Dedifferentiated amniotic fluid mesenchymal stem cell (primary cell): ENCODE results near the gene UGGT2.
"Not testable (repeated sequence)": the region's sequence is repeated elsewhere in the genome, so short reads cannot be mapped to it uniquely, and the experiment has no call there.

Source experiments
- DNase-seq: peaks from one replicate; pipeline ENCODE4 v3.0.0-alpha.2; 2016; ENCODE audit errors: extremely low spot score

UGGT2 gene

DNA sequence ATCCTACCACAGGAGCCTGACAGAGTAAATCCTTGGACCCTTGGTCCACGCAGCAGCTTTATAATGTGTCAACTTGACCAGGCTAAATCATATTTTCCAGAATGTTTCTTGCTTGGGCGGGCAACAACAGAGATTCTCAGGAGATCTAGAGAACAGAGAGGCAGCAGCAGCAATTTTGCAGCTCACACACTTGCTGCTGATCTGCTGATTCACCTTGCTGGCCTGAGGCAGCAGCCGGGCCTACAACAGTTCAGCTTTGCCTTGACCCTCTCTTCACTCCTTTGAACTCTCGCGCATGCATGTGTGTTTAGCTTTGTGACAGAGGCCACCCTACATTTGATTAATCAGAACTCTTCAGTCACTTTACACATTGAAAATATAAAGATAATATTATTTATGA, 159.3 kb downstream of the UGGT2 start:
- no peak for DNase-seq

GRCh38 chr13:95882121-95882520, 171.1 kb downstream of the UGGT2 start:
- no peak for DNase-seq

DNA sequence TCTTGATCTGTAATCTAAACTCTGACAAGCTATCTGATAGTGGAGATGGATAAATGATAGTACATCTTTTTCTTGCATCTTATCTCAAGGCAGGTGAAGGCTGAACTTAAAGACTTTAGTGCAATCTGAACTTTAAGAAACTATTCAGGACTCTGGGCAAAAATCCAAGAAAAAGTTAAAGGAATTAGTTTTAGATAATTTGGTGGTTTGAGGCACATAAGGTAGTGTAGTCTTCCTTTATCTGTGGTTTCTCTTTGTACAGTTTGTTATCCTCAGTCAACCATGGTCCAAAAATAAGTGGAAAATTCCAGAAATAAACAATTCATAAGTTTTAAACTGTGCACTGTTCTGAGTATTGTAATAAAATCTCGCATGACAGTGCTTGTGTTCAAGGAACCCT, 172.9 kb downstream of the UGGT2 start:
- no peak for DNase-seq

GRCh38 chr13:95874286-95874685, 178.9 kb downstream of the UGGT2 start:
- DNase-seq = no peak

GRCh38 chr13:95870421-95870820, 182.8 kb downstream of the UGGT2 start:
- DNase-seq = no peak

GRCh38 chr13:95865080-95865615, 188.1 kb downstream of the UGGT2 start:
- DNase-seq = no peak

DNA sequence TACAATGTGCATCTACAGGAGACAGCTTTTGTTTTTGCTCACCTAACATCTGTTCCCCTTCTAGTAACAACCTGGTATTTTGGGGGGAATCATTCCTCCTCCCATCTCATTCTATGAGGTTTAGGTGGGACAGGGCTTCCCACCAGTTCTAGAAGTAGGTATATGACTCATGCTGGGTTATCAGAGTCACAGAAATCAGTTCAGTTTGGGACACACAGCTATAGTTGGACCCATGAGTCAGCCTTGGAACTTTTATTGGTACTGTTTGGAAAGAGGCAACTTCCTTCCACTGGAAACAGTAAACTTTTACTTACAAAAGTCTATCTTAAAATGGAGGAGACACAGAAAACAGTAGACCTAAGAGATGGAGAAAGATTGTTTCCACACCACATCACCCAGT, 190.8 kb downstream of the UGGT2 start:
- no peak for DNase-seq

- DNase-seq = no peak
These were observed 191.9 kb downstream of the UGGT2 start for GRCh38 chr13:95861296-95861695.

DNA sequence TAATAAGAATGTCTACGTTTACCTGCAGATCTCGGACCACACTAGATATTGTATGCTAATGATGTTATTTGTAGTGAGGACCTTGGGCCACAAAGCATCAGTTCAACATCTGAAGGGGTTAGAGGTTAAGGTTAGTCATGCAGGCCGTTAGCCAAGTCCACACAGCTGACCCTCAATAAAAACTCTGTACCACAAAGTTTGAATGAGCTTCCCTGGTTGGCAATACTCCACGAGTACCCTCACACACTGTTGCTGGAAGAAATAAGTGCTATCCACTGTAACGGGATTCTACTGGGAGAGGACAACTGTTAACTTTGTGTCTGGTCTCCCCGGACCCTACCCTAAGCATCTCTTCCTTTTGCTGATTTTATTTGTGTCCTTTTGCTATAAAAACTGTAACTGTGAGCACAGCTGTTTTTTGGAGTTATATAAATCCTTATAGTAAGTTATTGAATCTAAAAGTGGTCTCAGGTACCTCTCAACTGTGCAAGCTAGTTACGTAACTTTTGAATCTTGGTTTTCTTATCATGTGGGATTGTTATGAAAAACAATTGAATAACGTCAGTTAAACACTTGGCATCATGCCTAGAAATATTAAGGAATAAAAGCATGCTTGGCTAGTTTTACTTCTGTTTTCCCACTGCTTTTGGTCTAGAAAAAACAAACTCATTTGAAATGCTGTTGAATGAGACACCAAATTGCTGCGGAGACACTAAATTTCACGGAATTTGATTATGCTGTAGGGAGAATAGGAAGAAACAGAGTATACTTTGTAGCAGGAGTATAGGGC, 194.7 kb downstream of the UGGT2 start:
- no peak for DNase-seq

GRCh38 chr13:95845656-95846055, 207.5 kb downstream of the UGGT2 start:
- not testable (repeated sequence) for DNase-seq

DNA sequence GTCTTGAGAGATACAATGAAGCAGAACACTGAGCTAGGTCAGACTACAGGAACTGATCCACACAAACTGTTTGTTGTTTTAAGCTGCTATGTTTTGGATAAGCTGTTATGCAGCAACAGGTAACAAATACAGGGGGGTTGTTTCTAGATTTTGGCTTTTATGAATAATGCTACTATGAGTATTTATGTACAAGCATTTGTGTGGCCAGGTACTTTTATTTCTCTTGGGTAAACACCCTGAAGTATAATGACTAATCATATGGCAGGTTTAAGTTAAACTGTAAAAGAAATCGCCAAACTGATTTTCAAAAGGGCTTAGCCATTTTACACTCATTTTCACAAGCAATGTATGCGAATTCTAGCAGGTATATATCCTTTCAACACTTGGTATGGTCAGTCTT, 210.3 kb downstream of the UGGT2 start:
- DNase-seq = no peak

- no peak for DNase-seq
These were observed 211.3 kb downstream of the UGGT2 start for GRCh38 chr13:95841894-95842293.

- DNase-seq = peak; percentile 46
These were observed 219.0 kb downstream of the UGGT2 start for GRCh38 chr13:95834134-95834765.

GRCh38 chr13:95833719-95834118, 219.5 kb downstream of the UGGT2 start:
- no peak for DNase-seq

- no peak for DNase-seq
These were observed 220.1 kb downstream of the UGGT2 start for GRCh38 chr13:95833126-95833525.

- DNase-seq = no peak
These were observed 230.9 kb downstream of the UGGT2 start for GRCh38 chr13:95822303-95822702.

- DNase-seq = no peak
These were observed 238.7 kb downstream of the UGGT2 start for GRCh38 chr13:95814495-95814894.

GRCh38 chr13:95813139-95813538, 240.1 kb downstream of the UGGT2 start:
- DNase-seq = no peak

- DNase-seq = no peak
These were observed 243.8 kb downstream of the UGGT2 start for GRCh38 chr13:95809429-95809828.

- DNase-seq = no peak
These were observed 247.3 kb downstream of the UGGT2 start for GRCh38 chr13:95805921-95806320.

DNA sequence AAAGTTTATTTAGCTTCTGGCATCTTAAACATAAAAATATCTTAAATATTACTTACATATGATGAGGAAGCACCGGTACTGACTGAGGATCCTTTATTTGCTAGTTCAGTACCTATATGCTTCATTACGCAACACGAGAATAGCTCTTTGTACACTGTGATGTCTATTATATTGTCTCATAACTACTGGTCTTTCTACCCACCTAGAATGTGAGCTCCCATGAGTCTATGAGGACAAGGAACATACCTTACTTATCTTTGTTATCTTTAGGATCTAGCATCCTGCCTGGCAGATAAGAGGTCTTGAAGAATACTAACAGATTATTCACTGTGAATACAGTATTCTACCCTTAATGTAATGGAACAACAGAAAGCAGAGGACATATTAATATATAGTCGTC, 251.4 kb downstream of the UGGT2 start:
- no peak for DNase-seq

GRCh38 chr13:95800436-95800835, 252.8 kb downstream of the UGGT2 start:
- no peak for DNase-seq

DNA sequence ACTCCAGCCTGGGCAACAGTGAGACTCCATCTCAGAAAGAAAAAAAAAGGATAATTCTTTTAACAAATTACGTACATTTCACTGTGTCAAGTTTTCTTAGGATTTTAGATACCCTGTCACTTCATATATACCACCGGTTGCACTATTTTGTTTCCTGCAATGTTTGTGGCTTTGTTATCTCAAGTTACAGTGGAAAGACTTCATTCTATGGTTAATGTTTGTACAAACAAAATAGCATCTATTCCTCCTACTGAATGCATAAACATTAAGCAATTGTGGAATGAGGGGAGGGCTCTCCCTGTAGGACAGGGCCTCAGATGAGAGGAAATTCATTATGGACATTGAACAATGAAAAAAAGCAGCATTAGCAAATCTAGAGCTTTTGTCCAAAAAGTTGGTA, 256.2 kb downstream of the UGGT2 start:
- DNase-seq = no peak
